AG04450 (cell line): ENCODE measurements around the gene SEMA5A. TPM values are rescaled to one million over a fixed set of nuclear protein-coding genes. Genes with fewer than 3 reads are reported as not detected.

Experiments
- CTCF ChIA-PET: fragments of 300-600, 350-600 bp; formaldehyde crosslinking; extraction: SDS; loops from one replicate; lab custom pipeline; 2022; ENCODE audit warnings: antibody characterized with exemption, inconsistent platforms; lab: Charles Lee
- POLR2A ChIA-PET: fragments of 350-600 bp; formaldehyde crosslinking; extraction: SDS; loops from one replicate; lab custom pipeline; 2021; ENCODE audit warnings: antibody characterized with exemption, inconsistent platforms; lab: Yijun Ruan, JAX
- DNase-seq: peaks from one replicate; pipeline ENCODE4 v3.0.0-alpha.2; 2011; ENCODE audit warnings: low read depth, low spot score
- H3K27ac ChIP-seq: one replicate; pipeline ENCODE4 v1.5.1; 2012; ENCODE audit warnings: low read depth, low read length, control low read depth
- H3K27me3 ChIP-seq: one replicate; pipeline ENCODE4 v1.6.0; 2012; ENCODE audit warnings: low read length; ENCODE audit not compliant: control insufficient read depth, insufficient read depth
- H3K4me3 ChIP-seq: 2 replicates; pipeline ENCODE4 v1.5.1; 2011; ENCODE audit warnings: mild to moderate bottlenecking, low read depth, low read length, control low read depth
- H3K9me3 ChIP-seq: 2 replicates; pipeline ENCODE4 v1.5.1; 2012; ENCODE audit warnings: low read length; ENCODE audit not compliant: control insufficient read depth, insufficient read depth
- CTCF ChIP-seq: IDR thresholded peaks from 2 replicates; pipeline ENCODE4 v1.5.1; 2011; ENCODE audit warnings: low read depth, low read length, control low read depth, inconsistent platforms
- polyA plus RNA-seq: library from polyadenylated mRNA; depleted of rRNA; stranded (reverse); fragments of >200 nt; gene quantifications from 2 replicates; pipeline ENCODE4 v1.2.3, GENCODE V29; 2011

Gene SEMA5A
- polyA plus RNA-seq, 1 experiment: 31.8 TPM

DNA sequence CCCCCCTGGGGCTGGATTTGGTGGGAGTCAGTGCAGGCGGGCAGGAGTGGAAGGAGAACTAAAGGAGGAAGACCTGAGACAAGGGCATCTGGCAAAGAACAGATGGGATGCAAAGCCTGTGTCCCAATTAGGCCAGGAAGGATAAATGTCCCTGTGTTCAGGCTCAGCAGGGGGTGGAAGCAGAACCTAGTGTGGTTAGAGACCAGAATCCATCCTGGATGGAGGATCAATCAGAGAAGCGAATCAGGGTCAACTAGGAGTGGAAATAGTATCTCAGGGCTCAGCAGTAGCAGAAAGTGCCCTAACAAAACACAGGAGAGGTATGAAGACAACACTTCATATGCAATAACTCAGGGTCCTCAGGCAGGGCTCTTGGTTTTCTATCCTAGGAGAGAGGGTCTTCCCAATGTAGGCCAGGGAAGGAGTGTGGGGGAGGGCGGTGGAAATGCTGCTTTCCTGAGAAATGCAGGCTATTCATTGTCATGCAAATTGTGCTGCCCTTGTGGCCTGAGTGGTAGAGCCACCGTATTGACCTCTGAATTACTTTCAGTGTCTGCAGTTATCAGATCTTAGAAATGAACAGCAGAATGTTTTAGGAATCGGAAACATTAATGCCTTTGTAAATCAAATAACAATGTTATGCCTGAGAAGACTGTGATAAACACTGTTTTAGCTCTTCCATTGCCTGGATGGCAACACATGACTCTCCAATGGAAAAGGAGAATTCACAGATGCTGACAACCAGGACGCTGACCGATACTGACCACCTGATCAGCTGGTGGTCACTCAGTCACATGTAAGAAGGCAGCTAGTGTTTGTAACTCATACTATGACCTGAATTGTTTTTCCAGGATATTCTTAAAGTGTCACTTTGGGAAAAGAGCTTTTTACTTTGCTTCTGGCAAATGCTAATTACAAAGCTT is 323.6 kb downstream of the SEMA5A start:
- no peaks in the 10 kb centered on the region for H3K9me3 ChIP-seq
- no peaks in the 10 kb centered on the region for H3K27me3 ChIP-seq
- TF ChIP-seq CTCF: no peak
- POLR2A ChIA-PET: no interaction called here
- CTCF ChIA-PET: no interaction called here
- H3K4me3 ChIP-seq: no peak overlapping the region
- no peak for DNase-seq
- H3K27ac ChIP-seq: no peak overlapping the region

- ChIA-PET CTCF (interaction anchor here (1.3 kb wide), 1 partner anchor 11 kb away, joined by 3 read pairs; no protein-coding TSS in a partner anchor), POLR2A (no interaction called here)
- no peak for TF ChIP-seq CTCF
These were observed 327.5 kb downstream of the SEMA5A start for GRCh38 chr5:9218358-9218757.

DNA sequence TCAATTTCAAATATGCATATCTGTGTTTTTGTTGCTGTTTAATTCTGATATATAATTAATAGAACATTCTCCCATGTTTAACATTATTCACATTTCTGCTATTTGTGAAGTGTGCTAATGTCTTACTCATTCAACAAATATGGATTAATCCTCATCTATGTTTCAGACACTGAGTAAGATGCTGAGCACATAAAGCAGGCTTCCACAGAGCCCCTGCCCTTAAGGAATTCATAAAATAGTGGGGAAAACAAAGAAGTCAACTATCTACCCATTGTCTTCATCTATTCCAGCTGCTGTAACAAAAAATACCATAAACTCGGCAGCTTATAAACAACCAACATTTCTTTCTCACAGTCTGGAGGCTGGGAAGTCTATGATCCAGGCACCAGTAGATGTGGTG is 333.3 kb downstream of the SEMA5A start:
- Histone ChIP-seq H3K27me3 (no peaks in the 10 kb centered on the region), H3K4me3 (no peak overlapping the region), H3K27ac (no peak overlapping the region), H3K9me3 (no peaks in the 10 kb centered on the region)
- POLR2A ChIA-PET: no interaction called here
- CTCF ChIA-PET: interaction anchor here (2.7 kb wide), 1 partner anchor 331 kb away, joined by 14 read pairs; no protein-coding TSS in a partner anchor
- TF ChIP-seq CTCF: no peak
- DNase-seq: no peak

More at GRCh38 chr5:9218358-9218757, 327.5 kb downstream of the SEMA5A start:
- H3K27ac ChIP-seq: no peak overlapping the region
- H3K9me3 ChIP-seq: no peaks in the 10 kb centered on the region
- DNase-seq: no peak
- H3K27me3 ChIP-seq: no peaks in the 10 kb centered on the region
- no peak overlapping the region for H3K4me3 ChIP-seq

DNA sequence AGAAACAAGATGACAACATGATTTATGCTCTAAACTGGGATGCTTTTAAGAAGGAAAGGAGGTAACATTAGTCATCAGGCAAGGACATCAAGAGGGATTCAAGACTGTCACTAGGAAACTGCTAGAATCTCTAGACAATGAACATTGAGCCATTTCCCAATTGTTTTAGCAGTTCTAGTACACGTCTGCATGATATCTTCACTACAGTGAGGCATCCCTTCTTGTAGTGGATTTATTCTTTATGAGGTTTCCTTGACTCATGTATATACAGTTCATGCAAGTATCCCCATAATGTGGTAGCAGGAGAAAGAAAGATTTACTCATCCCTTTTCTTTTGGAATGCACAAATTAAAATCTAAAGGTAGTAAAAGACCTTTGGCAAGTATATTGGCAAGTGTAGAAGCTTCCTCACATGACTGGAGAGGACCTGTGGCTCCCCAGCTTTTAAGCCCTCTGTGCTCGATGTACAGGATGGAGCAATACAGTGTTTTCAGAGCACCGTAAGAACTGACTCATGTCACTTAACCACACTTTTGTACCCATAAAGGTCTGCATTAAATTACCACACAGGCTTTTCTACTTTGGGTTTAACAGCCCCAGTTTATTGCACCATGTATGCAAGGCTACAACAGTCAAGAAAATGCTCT is 335.9 kb downstream of the SEMA5A start:
- H3K9me3 ChIP-seq: no peaks in the 10 kb centered on the region
- H3K4me3 ChIP-seq: no peak overlapping the region
- no peak overlapping the region for H3K27ac ChIP-seq
- no peak for TF ChIP-seq CTCF
- DNase-seq: no peak
- no peaks in the 10 kb centered on the region for H3K27me3 ChIP-seq
- ChIA-PET POLR2A (no interaction called here), CTCF (interaction anchor here (0.8 to 3.9 kb wide), 5 partner anchors 326 to 868 kb away, joined by 3 to 16 read pairs (median 3); no protein-coding TSS in a partner anchor)
